Measurements from ENCODE around the gene SMAD2. TPM values are rescaled to one million over a fixed set of nuclear protein-coding genes. Genes with fewer than 3 reads are reported as not detected.
"Not testable (repeated sequence)": the region's sequence is repeated elsewhere in the genome, so short reads cannot be mapped to it uniquely, and the experiment has no call there.

Gene SMAD2
- total RNA-seq, 2 donors from 2014 or later: 92.1 to 102 TPM

DNA sequence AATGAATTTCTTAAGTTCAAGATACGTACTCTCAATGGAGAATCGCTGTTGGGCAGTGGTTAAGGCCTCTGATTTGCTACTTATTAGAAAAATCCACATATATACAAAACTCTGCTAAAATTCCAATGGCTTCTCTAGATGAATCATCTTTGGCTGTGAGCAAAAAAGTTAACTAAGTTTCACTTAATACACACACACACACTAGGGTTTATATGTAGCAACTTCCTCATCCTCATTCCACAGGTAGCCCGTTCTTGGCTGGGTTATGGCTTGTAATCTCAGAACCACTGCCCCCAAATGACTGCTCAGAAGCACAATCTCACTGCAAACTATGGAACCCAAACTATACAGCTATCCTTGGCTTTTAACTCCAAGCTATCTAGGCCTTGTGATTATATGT, 99.7 kb downstream of the SMAD2 start:
- H3K9me3 Mint-ChIP-seq: no peaks in the 10 kb centered on the region
- no peak for DNase-seq (ENCODE audit: low spot score)
- peaks cover 4 to 11% of the 10 kb centered on the region in 2 donors for H3K4me1 Mint-ChIP-seq (ENCODE audit: low read depth in 2 of 2)
- no peak overlapping the region for H3K4me3 Mint-ChIP-seq
- no peak overlapping the region for H3K27ac Mint-ChIP-seq
- ATAC-seq: no peak
- no peaks in the 10 kb centered on the region for H3K27me3 Mint-ChIP-seq
- peaks cover 9% of the 10 kb centered on the region for H3K36me3 Mint-ChIP-seq

DNA sequence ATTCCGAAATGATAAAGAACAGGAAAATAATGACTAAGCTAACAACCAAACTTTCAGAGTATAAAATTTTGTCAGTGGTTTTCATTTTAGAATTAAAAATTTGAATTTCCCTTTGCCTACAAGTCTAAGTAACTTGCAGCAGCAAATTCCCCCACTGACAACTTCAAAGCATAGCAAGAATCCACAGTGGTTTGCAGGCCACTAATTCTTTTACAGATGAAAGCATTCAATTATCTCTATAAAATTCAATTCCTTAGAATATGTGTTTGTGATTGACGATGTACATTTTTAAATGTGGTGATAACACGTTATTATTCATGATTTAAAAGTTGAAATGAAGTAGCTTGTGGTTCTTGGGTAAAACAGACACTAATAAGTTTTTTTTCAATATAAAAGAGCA, 100.6 kb downstream of the SMAD2 start:
- Mint-ChIP-seq H3K27me3 (no peaks in the 10 kb centered on the region), H3K4me1 (ENCODE audit: low read depth in 2 of 2) (peaks cover 4 to 15% of the 10 kb centered on the region in 2 donors), H3K27ac (no peak overlapping the region), H3K36me3 (peaks cover 9% of the 10 kb centered on the region), H3K9me3 (no peaks in the 10 kb centered on the region), H3K4me3 (no peak overlapping the region)
- no peak for ATAC-seq
- DNase-seq (ENCODE audit: low spot score): no peak

DNA sequence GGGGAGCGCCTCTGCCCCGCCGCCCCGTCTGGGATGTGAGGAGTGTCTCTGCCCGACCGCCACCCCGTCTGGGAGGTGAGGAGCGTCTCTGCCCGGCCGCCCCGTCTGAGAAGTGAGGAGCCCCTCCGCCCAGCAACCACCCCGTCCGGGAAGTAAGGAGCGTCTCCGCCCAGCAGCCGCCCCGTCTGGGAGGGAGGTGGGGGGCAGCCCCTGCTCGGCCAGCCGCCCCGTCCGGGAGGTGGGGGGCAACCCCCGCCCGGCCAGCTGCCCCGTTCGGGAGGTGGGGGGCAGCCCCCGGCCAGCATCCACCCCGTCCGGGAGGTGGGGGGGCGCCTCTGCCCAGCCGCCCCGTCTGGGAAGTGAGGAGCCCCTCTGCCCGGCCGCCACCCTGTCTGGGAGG, 102.4 kb downstream of the SMAD2 start:
- DNase-seq (ENCODE audit: low spot score); H3K9me3 Mint-ChIP-seq; H3K27ac Mint-ChIP-seq; H3K27me3 Mint-ChIP-seq; H3K36me3 Mint-ChIP-seq; H3K4me3 Mint-ChIP-seq; ATAC-seq: not testable (repeated sequence)
- peaks cover 4 to 15% of the 10 kb centered on the region in 2 donors for H3K4me1 Mint-ChIP-seq (ENCODE audit: low read depth in 2 of 2)

DNA sequence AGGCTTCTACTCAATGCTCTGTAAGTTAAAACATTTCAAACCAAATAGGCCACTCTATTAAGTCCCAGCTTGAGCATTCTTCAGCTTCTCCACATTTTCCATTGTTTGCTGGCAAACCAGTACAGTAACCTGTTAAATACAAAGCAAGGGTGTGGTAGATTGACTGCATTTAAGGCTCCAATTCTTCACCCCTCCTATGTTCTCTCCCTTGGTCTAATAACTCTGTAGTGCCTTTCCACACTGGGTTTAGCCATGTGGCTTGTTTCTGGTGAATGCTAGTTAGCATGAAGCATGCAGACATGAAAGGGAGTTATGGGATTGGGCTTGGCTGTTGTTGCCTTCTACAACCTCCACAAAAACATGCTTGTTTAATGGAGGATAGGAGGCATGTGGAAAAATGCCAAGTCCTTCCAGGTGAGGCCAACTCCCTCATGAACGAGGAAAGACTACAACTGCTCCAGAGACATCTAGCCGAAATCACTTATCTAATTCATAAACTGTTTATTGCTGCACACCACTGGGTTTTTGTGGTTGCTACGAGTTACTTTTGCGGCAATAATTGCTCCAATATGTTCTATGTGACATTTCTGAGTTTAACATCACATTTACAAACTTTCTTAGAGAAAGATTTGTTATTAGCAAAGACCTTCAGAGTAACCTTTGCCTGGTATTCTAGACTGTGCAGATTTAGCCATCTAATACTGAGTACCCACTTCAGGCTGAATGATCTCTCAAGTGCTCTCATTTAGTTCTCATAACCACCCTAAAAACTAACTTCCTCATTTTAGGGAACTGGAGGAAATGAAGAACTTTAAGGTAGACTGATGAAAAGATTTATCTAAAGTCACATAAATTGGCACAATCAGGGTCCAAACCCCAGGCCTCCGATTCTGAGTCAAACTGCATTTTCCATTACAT, 104.0 kb downstream of the SMAD2 start:
- no peak for ATAC-seq
- Mint-ChIP-seq H3K36me3 (peaks cover 9% of the 10 kb centered on the region), H3K27ac (no peak overlapping the region), H3K4me3 (no peak overlapping the region), H3K27me3 (no peaks in the 10 kb centered on the region), H3K4me1 (ENCODE audit: low read depth in 2 of 2) (peaks cover 0 to 11% of the 10 kb centered on the region in 2 donors), H3K9me3 (no peaks in the 10 kb centered on the region)
- no peak for DNase-seq (ENCODE audit: low spot score)

- DNase-seq (ENCODE audit: low spot score) (no peak), ATAC-seq (no peak)
- no peak overlapping the region for H3K4me3 Mint-ChIP-seq
- no peaks in the 10 kb centered on the region for H3K36me3 Mint-ChIP-seq
- H3K27ac Mint-ChIP-seq: no peak overlapping the region
- H3K27me3 Mint-ChIP-seq: no peaks in the 10 kb centered on the region
- no peaks in the 10 kb centered on the region for H3K9me3 Mint-ChIP-seq
- H3K4me1 Mint-ChIP-seq (ENCODE audit: low read depth in 2 of 2): peaks cover 0 to 8% of the 10 kb centered on the region in 2 donors
These were observed 109.1 kb downstream of the SMAD2 start for GRCh38 chr18:47821314-47821713.

- no peaks in the 10 kb centered on the region for H3K9me3 Mint-ChIP-seq
- H3K27ac Mint-ChIP-seq: no peak overlapping the region
- no peaks in the 10 kb centered on the region for H3K27me3 Mint-ChIP-seq
- H3K36me3 Mint-ChIP-seq: no peaks in the 10 kb centered on the region
- no peaks in the 10 kb centered on the region for H3K4me1 Mint-ChIP-seq (ENCODE audit: low read depth in 2 of 2)
- no peak overlapping the region for H3K4me3 Mint-ChIP-seq
- DNase-seq (ENCODE audit: low spot score): no peak
- ATAC-seq: no peak
These were observed 112.7 kb downstream of the SMAD2 start for GRCh38 chr18:47817795-47818077.

- H3K4me1 Mint-ChIP-seq (ENCODE audit: low read depth in 2 of 2): no peaks in the 10 kb centered on the region
- no peaks in the 10 kb centered on the region for H3K9me3 Mint-ChIP-seq
- no peak for DNase-seq (ENCODE audit: low spot score)
- H3K27me3 Mint-ChIP-seq: no peaks in the 10 kb centered on the region
- H3K36me3 Mint-ChIP-seq: no peaks in the 10 kb centered on the region
- H3K4me3 Mint-ChIP-seq: no peak overlapping the region
- no peak overlapping the region for H3K27ac Mint-ChIP-seq
- no peak for ATAC-seq
These were observed 113.3 kb downstream of the SMAD2 start for GRCh38 chr18:47817017-47817794.

DNA sequence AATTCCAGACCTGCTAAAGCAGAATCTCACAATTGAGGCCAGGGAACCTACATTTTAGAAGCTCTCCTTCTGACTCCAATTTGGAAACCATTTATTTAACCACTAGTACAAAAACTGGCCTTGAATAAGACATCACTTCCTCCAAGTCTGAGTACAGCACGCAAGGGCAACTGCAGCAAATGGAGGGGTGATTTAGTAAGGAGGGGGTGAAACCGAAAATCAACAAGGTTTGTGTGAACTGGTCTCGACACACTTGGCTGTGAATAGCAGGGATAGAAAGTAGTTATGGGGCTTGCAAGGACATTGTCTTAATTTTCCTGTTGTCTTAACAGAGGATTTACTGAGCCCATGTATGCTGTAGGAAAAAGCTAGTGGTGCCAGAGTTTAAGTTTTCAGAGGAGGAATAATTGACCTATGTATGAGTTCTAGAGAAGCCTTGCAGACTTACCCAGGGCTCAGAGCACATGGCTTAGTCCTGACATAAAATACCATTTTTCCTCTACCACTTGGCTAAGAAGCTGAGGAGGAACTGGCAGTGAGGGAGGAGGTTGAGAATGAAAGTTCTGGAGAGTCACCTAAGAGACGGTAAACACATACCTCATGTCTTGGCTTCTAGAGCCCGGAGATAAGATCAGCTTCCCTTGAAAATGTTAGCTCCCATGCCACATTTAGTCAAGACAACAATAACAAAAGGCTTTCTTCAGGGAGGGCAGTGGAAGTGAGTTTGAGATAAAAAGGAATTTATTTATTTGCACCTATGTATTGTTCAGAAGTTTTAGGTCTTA, 114.8 kb downstream of the SMAD2 start:
- no peaks in the 10 kb centered on the region for H3K36me3 Mint-ChIP-seq
- H3K27me3 Mint-ChIP-seq: no peaks in the 10 kb centered on the region
- DNase-seq (ENCODE audit: low spot score) (no peak), ATAC-seq (no peak)
- H3K4me1 Mint-ChIP-seq (ENCODE audit: low read depth in 2 of 2): no peaks in the 10 kb centered on the region
- no peak overlapping the region for H3K27ac Mint-ChIP-seq
- no peaks in the 10 kb centered on the region for H3K9me3 Mint-ChIP-seq
- no peak overlapping the region for H3K4me3 Mint-ChIP-seq

GRCh38 chr18:47809420-47809819, 121.0 kb downstream of the SMAD2 start:
- Mint-ChIP-seq H3K27me3 (no peaks in the 10 kb centered on the region), H3K9me3 (no peaks in the 10 kb centered on the region), H3K36me3 (no peaks in the 10 kb centered on the region), H3K27ac (peak overlapping the region in 1 of 2 donors; percentile 26), H3K4me1 (ENCODE audit: low read depth in 2 of 2) (no peaks in the 10 kb centered on the region), H3K4me3 (no peak overlapping the region)
- DNase-seq (ENCODE audit: low spot score): no peak
- ATAC-seq: no peak

DNA sequence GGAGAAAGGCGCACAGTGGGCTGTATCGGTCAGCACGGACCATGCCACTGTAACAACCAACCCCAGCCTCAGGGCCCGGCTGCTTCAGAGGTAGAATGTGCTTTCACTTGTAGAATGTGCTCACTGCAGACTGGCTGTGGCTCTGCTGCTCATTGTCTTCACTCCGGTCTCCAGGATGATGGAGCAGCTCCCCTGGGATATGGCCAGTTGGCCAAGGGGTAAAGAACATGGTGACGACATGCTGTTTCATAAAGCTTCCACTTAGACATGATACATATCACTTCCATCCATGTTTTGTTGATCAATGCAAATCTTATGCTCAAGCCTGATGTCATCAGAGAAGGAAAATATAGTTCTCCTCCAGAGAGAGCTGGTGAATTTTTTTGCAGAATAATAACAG, 127.7 kb downstream of the SMAD2 start:
- H3K4me1 Mint-ChIP-seq (ENCODE audit: low read depth in 2 of 2): no peaks in the 10 kb centered on the region
- DNase-seq (ENCODE audit: low spot score): no peak
- H3K4me3 Mint-ChIP-seq: no peak overlapping the region
- peaks cover 3 to 10% of the 10 kb centered on the region in 2 donors for H3K27me3 Mint-ChIP-seq
- H3K9me3 Mint-ChIP-seq: no peaks in the 10 kb centered on the region
- no peaks in the 10 kb centered on the region for H3K36me3 Mint-ChIP-seq
- no peak for ATAC-seq
- H3K27ac Mint-ChIP-seq: no peak overlapping the region

- no peak overlapping the region for H3K4me3 Mint-ChIP-seq
- H3K4me1 Mint-ChIP-seq (ENCODE audit: low read depth in 2 of 2): no peaks in the 10 kb centered on the region
- peak in 1 of 2 donors; percentile 14 for ATAC-seq
These were observed 128.6 kb downstream of the SMAD2 start for GRCh38 chr18:47801817-47802216.

DNA sequence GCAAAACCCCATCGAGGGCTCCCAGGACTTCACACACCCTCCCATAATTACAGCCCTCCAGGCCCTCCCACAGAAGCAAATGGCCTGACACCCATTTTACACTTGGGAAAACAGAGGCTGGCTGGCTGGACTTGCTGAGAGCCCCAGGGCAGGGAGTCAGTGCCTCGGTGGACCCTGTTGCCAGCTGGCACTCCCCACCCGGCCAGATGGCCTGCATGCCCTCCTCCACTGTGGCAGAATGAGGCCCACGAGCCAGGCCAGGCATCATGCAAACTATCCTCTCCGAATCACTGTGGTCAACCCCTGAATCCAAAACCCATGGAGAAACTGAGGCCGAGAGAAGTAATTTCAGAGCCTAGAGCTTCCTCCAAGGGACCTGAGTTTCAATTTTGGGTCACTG, 129.7 kb downstream of the SMAD2 start:
- no peaks in the 10 kb centered on the region for H3K4me1 Mint-ChIP-seq (ENCODE audit: low read depth in 2 of 2)
- no peaks in the 10 kb centered on the region for H3K9me3 Mint-ChIP-seq
- ATAC-seq (no peak), DNase-seq (ENCODE audit: low spot score) (no peak)
- H3K4me3 Mint-ChIP-seq: no peak overlapping the region
- no peaks in the 10 kb centered on the region for H3K36me3 Mint-ChIP-seq
- peaks cover 6 to 11% of the 10 kb centered on the region in 2 donors for H3K27me3 Mint-ChIP-seq
- H3K27ac Mint-ChIP-seq: no peak overlapping the region

More at GRCh38 chr18:47801817-47802216, 128.6 kb downstream of the SMAD2 start:
- H3K27ac Mint-ChIP-seq: no peak overlapping the region
- H3K9me3 Mint-ChIP-seq: no peaks in the 10 kb centered on the region
- no peak for DNase-seq (ENCODE audit: low spot score)
- H3K27me3 Mint-ChIP-seq: peaks cover 6 to 11% of the 10 kb centered on the region in 2 donors
- no peaks in the 10 kb centered on the region for H3K36me3 Mint-ChIP-seq

DNA sequence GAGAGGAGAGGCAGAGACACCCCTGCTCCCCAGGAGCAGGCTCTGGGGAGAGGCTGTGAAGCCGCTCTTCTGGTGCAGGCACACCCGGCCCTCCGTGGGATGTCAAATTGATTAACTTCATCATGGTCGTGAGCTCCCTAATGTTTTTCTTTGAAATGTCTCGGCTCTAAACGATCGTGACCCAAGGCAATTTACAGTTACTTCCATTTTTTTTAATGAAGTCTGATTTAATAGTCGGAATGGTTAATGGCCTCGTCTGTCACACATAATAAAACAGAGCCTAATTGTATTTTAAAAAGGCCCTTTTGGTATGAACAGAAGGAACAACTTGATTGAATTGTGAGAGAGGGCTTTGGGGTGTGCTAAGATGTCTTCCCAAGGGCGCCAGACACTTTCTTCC, 130.2 kb downstream of the SMAD2 start:
- no peak overlapping the region for H3K4me3 Mint-ChIP-seq
- no peaks in the 10 kb centered on the region for H3K36me3 Mint-ChIP-seq
- H3K27ac Mint-ChIP-seq: no peak overlapping the region
- no peaks in the 10 kb centered on the region for H3K4me1 Mint-ChIP-seq (ENCODE audit: low read depth in 2 of 2)
- no peak for ATAC-seq
- no peaks in the 10 kb centered on the region for H3K9me3 Mint-ChIP-seq
- no peak for DNase-seq (ENCODE audit: low spot score)
- peaks cover 8 to 15% of the 10 kb centered on the region in 2 donors for H3K27me3 Mint-ChIP-seq

DNA sequence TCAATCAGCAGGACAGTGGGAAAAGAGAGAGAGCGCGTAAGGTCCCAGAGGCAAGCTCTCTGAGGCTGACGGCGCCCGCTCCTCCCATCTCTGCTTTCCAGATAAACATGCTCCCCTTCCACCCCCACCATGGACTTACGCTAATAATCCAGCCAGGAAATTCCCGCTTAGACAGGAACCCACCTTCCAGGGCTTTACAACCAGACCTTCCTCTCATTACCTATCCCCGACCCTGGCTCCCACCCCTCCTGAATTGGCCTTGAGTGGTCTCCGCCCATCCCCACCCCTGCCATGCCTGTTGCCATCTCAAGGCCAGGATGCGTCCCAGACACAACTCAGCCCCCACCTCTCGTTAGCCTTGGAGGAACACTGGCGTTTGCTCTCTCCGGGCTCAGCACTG, 131.1 kb downstream of the SMAD2 start:
- DNase-seq (ENCODE audit: low spot score) (no peak), ATAC-seq (no peak)
- H3K27ac Mint-ChIP-seq: no peak overlapping the region
- H3K4me3 Mint-ChIP-seq: no peak overlapping the region
- no peaks in the 10 kb centered on the region for H3K4me1 Mint-ChIP-seq (ENCODE audit: low read depth in 2 of 2)
- no peaks in the 10 kb centered on the region for H3K9me3 Mint-ChIP-seq
- H3K27me3 Mint-ChIP-seq: peaks cover 8 to 17% of the 10 kb centered on the region in 2 donors
- no peaks in the 10 kb centered on the region for H3K36me3 Mint-ChIP-seq

Data from natural killer cell treated with Interleukin-12 subunit alpha and Interleukin-12 subunit beta and Interleukin-15 and Interleukin-18, amount 100 ng/mL, for 72 hours (primary cell).